ENCODE measurements around the gene MYL5.
A peak's percentile ranks its signal among the peaks of the same experiment; 100 is the strongest.
"Not testable (repeated sequence)": the region's sequence is repeated elsewhere in the genome, so short reads cannot be mapped to it uniquely, and the experiment has no call there.

MYL5 gene, protein sequence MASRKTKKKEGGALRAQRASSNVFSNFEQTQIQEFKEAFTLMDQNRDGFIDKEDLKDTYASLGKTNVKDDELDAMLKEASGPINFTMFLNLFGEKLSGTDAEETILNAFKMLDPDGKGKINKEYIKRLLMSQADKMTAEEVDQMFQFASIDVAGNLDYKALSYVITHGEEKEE

GRCh38 chr4:674172-675035 lies at the start of gene MYL5, which contains the start of gene ATP5ME:
MYL5 (plus strand) TSS chr4:674542; CDS start chr4:678027, 3,485 bp downstream.
ATP5ME (minus strand) TSS chr4:674276; CDS start chr4:674247, 29 bp downstream.
- DNase-seq (ENCODE audit: low spot score): peak; percentile 99

GRCh38 chr4:624705-625590 lies 49.4 kb upstream of the MYL5 start, which contains the start of gene PDE6B:
PDE6B (plus strand) TSS chr4:625573; CDS start chr4:625627, 54 bp downstream.
- no peak for DNase-seq (ENCODE audit: low spot score)

GRCh38 chr4:625631-626161 lies 48.6 kb upstream of the MYL5 start:
- DNase-seq (ENCODE audit: low spot score): no peak

DNA sequence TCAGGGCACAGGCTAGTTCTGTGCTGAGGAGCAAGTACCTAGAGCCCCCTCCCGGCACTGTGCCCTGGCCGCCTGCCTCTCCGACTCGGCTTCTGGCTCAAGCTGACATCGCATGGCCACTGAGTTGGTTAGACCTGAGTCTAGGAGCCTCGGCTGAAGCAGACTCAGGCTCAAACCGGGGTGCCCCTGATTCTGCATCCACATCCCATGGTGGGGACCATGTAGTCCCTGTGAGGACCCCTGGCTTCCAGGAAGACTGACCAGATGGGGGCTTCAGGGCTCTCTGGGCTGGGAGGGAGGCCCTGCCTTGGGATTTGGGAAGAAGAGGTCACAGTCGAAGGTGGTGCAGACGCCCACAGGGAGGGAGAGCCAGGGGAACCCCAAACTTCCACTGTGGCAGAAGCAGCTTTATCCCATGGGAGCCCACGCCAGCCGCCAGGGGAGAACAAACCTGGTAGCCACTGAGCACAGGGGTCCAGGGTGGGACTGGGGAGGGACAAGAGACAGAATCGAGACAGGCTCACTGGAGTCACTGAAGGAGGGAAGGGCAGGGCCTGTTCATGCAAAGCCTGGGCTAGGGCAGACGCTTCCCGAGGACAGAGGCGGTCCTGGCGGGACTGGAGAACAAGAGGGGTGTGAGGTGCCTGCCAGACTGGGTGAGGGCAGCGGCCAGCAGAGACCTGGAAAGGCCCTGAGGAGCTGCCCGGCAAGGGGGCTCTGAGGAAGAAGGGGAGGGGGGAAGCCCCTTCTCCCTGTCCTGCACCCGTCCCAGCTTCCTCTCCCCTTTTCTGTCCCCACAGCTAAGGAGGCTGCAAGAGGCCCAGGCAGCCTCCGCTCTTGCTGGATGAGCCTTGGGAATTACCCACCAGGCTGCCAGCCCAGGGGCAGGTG lies 47.9 kb upstream of the MYL5 start:
- no peak for DNase-seq (ENCODE audit: low spot score)

- no peak for DNase-seq (ENCODE audit: low spot score)
These were observed 46.8 kb upstream of the MYL5 start for GRCh38 chr4:627347-628125.

- no peak for DNase-seq (ENCODE audit: low spot score)
These were observed 46.0 kb upstream of the MYL5 start for GRCh38 chr4:628311-628741.

DNA sequence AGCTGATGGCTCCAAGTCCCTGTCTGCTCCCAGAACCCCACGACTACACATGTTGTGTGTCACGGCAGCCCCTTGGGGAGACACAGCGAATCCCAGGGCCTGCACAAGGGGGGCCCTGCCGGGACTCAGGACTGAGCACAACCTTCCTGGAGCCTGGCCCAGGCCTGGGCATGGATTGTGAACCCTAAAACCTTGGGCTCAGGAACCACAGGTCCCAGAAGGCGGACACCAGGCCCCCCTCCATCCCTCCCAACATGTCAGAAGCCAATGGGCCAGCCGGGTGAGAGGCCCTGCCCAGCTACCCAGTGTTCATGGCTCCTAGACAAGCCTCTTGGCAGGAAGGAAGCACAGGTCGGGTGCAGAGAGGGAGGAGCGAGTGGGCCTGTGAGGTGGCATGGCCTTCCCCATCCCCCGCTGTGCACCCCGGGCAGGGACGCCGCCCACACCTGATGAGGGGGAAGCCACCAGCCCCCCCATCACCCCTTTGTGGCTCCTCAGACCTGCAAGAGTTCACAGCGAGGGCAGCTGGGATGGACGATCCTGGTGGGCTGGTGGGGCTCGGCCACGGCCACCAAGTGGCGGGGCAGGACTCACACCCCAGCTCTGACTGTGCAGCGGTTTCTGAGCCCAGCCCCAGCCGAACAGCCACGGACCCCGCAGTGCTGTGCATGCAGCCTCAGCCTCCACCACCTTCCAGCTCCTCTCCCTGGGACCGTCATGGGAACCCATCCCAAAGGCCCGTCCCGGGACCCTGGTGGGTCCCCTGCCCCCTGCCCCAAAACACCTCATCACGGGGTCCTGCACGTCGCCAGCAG lies 45.3 kb upstream of the MYL5 start:
- no peak for DNase-seq (ENCODE audit: low spot score)

- no peak for DNase-seq (ENCODE audit: low spot score)
These were observed 44.8 kb upstream of the MYL5 start for GRCh38 chr4:629636-629914.

- DNase-seq (ENCODE audit: low spot score): no peak
These were observed 44.3 kb upstream of the MYL5 start for GRCh38 chr4:629915-630641.

GRCh38 chr4:630656-631055 lies 43.7 kb upstream of the MYL5 start:
- no peak for DNase-seq (ENCODE audit: low spot score)

DNA sequence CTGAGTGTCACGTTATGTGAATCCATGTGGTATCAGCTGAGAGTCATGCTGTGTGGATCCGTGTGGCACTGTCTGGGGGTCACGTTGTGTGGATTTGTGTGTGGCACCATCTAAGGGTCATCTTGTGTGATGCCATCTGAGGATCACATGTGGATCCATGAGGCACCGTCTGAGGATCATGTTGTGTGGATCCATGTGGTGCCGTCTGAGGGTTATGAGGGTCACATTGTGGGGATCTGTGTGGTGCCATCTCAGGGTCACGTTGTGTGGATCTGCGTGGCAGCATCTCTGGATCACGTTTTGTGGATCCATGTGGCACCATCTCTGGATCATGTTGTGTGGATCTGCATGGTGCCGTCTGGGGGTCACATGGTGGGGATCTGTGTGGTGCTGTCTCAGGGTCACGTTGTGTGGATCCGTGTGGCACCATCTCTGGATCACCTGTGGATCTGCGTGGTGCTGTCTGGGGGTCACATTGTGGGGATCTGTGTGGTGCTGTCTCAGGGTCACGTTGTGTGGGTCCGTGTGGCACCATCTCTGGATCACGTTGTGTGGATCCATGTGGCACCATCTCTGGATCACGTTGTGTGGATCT lies 42.0 kb upstream of the MYL5 start:
- no peak for DNase-seq (ENCODE audit: low spot score)

- DNase-seq (ENCODE audit: low spot score): no peak
These were observed 41.4 kb upstream of the MYL5 start for GRCh38 chr4:632926-633325.

GRCh38 chr4:633406-633805 lies 40.9 kb upstream of the MYL5 start:
- DNase-seq (ENCODE audit: low spot score): no peak

- no peak for DNase-seq (ENCODE audit: low spot score)
These were observed 40.3 kb upstream of the MYL5 start for GRCh38 chr4:633976-634598.

- no peak for DNase-seq (ENCODE audit: low spot score)
These were observed 39.8 kb upstream of the MYL5 start for GRCh38 chr4:634599-634985.

GRCh38 chr4:635066-635835 lies 39.1 kb upstream of the MYL5 start:
- DNase-seq (ENCODE audit: low spot score): not testable (repeated sequence)

Data from COLO829 (cell line).